Measurements from ENCODE around the gene PITX1.

- TF ChIP-seq POLR2A (IDR thresholded peaks at IDR 0.05): no peak
- TF ChIP-seq, protein P1, sequence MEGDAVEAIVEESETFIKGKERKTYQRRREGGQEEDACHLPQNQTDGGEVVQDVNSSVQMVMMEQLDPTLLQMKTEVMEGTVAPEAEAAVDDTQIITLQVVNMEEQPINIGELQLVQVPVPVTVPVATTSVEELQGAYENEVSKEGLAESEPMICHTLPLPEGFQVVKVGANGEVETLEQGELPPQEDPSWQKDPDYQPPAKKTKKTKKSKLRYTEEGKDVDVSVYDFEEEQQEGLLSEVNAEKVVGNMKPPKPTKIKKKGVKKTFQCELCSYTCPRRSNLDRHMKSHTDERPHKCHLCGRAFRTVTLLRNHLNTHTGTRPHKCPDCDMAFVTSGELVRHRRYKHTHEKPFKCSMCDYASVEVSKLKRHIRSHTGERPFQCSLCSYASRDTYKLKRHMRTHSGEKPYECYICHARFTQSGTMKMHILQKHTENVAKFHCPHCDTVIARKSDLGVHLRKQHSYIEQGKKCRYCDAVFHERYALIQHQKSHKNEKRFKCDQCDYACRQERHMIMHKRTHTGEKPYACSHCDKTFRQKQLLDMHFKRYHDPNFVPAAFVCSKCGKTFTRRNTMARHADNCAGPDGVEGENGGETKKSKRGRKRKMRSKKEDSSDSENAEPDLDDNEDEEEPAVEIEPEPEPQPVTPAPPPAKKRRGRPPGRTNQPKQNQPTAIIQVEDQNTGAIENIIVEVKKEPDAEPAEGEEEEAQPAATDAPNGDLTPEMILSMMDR (IDR thresholded peaks at IDR 0.05): no peak
Observed at GRCh38 chr5:135010502-135011354, 23.3 kb downstream of the PITX1 start.

Measured in right lobe of liver (tissue), 4 donors.